HUES64 (cell line): Measurements from ENCODE around the gene SLC43A1.

ENCODE experiments used
- H3K27ac ChIP-seq: 2 replicates; pipeline ENCODE4 v1.7.0; 2013; ENCODE audit warnings: low read depth, low read length, inconsistent platforms
- H3K27me3 ChIP-seq: 2 replicates; pipeline ENCODE4 v1.6.1; 2013; ENCODE audit warnings: mild to moderate bottlenecking, low read length; ENCODE audit not compliant: insufficient read depth
- H3K36me3 ChIP-seq: 2 replicates; pipeline ENCODE4 v1.6.1; 2013; ENCODE audit warnings: mild to moderate bottlenecking, low read length; ENCODE audit not compliant: insufficient read depth
- H3K4me1 ChIP-seq: 2 replicates; pipeline ENCODE4 v1.6.1; 2013; ENCODE audit warnings: mild to moderate bottlenecking, low read length, moderate library complexity; ENCODE audit not compliant: insufficient read depth
- H3K4me3 ChIP-seq: 2 replicates; pipeline ENCODE4 v1.5.1; 2013; ENCODE audit warnings: mild to moderate bottlenecking, low read length, moderate library complexity
- H3K9ac ChIP-seq: 2 replicates; pipeline ENCODE4 v1.6.1; 2013; ENCODE audit warnings: mild to moderate bottlenecking, low read depth, low read length
- H3K9me3 ChIP-seq: 2 replicates; pipeline ENCODE4 v1.6.1; 2013; ENCODE audit warnings: low read depth, low read length; ENCODE audit not compliant: insufficient read depth
- WGBS: fragments of 150-250, 120-280 bp; methylation state at CpG from one replicate; pipeline ENCODE4 v1.1.7; 2013; ENCODE audit warnings: missing lambda C conversion rate; 5-methylcytosine and 5-hydroxymethylcytosine counted together

Gene SLC43A1

DNA sequence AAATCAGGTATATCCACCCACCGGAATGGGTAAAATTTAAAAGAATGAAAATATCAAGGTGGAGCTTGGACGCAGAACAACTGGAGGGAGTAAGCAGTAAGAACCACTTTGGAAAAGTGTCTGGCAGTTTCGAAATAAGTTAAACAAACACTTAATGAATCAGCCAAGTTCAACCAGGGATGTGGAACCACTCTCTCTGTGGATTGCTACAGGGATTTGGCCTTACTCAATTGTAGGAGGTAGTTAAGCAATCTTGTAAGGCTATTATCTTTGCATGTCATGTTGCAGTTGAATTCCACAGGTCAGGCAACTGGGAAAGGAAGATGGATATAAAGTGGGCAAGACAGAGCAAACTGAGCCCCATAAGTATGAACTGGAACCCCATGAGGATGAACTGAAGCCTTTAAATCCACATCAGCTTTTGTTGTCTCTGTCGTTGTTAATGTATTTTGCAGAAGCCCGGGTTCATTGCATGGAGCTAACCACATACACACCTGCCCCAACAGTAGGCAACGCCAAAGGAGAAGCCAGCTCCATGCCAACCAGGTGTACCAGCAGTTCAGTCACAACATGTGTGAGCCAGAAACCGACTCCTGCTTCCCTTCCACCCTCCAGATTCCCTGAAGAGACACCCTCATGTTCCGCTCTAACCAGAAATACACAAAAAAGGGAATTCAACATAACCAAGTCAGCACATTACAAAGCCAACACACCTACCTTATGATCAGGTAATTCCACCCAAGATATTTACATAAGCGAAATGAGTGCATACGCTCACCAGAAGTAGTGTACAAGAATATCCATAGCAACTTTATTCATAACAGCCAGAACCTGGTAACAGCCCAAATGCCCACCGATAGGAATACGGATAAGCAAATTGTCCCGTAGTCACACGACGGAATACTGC lies 80.6 kb downstream of the SLC43A1 start:
- no peak overlapping the region for H3K9ac ChIP-seq
- no peaks in the 10 kb centered on the region for H3K9me3 ChIP-seq
- H3K27me3 ChIP-seq: no peaks in the 10 kb centered on the region
- H3K4me3 ChIP-seq: no peak overlapping the region
- WGBS: 85% methylated on average over 15 of the region's 15 CpGs
- no peaks in the 10 kb centered on the region for H3K36me3 ChIP-seq
- no peak overlapping the region for H3K27ac ChIP-seq
- no peaks in the 10 kb centered on the region for H3K4me1 ChIP-seq
